Activated T-helper 1 cell treated with anti-CD3 and anti-CD28 coated beads, Interleukin-2, amount 50 U/mL, for 16 hours (primary cell): ENCODE measurements around the gene KIRREL3.

ENCODE experiments used
- DNase-seq, 2 donors: peaks; one replicate each; pipeline ENCODE4 v3.0.0-alpha.2; 2020; ENCODE audit warnings: low read depth in 1 of 2, low spot score in 1 of 2

The KIRREL3 gene

DNA sequence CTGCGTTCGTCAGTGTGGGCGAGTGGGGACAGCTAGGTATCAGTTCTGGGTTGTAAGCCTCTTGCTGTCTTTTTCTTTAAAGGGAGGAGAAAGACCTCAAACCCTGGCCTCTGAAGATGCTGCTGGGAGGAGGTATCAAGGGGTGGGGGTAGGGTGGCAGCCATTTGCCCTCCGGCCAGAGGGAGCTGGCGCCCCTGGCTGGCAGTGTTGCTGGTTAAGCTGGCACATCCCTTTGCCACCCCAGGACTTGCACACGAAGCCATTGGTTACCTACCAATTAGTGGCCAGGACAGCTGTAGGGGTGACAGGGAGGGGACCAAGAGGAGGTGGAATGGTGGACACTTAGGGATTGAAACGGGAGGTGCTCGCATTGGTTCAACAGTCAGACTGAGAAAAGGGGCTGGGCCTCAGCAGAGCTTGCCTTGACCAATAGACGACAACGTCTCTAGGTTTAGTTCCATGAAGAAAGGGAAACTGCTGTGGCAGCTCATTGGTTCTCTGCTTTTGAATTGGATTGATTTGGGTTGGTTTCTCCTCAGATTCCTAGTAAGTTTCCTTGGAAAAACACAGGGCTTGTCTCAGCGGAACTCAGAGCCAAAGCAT is 567.2 kb downstream of the KIRREL3 start:
- DNase-seq: no peak

DNA sequence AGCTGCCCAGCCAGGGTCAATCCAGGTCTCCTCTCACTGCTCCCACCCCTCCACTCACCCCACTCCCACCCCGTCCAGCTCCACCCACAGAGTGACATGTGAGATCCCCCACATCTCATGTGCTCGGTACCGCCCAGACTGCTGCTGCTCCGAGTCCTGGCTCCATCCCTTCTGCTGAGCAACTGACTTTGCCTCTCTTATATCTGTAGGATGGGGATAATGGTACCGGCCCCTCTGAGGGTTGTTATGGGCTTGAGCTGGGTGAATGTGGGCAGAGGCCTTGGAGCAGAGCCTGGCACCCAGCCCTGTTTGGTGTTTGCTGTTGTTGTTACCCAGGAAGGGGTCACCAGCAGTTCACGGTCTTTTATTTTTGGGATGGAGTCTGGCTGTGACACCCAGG is 568.0 kb downstream of the KIRREL3 start:
- DNase-seq: no peak

DNA sequence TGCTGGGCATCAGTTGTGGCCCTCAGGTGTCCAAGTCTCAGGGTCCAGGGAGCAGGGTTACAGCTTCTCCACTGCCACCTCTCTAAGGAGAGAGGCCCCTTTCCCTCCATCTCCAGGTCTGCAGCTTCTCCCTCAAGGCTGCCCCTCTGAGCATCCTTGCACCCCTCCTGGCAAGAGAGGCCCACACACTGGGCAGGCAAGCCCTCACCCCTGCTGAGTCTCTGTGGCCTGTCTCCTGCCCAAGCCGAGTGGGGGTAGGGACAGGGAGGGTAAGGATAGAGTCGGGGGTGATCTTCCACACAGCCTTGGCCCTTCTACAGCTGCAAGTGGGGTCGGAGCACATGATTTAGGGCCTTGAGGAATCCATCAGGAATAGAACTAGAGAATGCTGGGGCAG is 568.5 kb downstream of the KIRREL3 start:
- no peak for DNase-seq

- no peak for DNase-seq
Observed at GRCh38 chr11:126431401-126432064, 569.0 kb downstream of the KIRREL3 start.

GRCh38 chr11:126430581-126431335 is 569.8 kb downstream of the KIRREL3 start:
- no peak for DNase-seq

GRCh38 chr11:126426820-126427749 is 573.5 kb downstream of the KIRREL3 start:
- no peak for DNase-seq

DNA sequence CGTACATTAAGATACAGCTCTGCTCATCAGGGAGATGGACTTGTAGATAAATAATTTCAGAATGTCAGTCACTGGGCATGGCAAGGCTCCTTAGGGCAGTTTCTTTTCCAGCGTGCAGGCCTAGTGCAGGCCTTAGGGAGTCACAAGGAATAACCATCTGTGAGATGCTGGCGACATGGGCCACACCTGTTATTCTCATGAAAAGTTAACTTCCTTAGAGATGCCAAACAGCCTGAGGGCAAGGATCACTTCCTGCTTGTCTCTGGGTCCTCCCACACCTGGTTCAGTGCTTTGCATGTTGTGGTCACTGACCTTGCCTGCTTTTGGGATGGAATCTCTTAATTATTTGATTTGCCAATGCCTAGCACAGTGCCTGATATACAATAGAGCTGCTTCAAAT is 574.5 kb downstream of the KIRREL3 start:
- no peak for DNase-seq

GRCh38 chr11:126424471-126425039 is 576.0 kb downstream of the KIRREL3 start:
- no peak for DNase-seq

- DNase-seq: no peak
Observed at GRCh38 chr11:126423743-126424142, 576.8 kb downstream of the KIRREL3 start.

DNA sequence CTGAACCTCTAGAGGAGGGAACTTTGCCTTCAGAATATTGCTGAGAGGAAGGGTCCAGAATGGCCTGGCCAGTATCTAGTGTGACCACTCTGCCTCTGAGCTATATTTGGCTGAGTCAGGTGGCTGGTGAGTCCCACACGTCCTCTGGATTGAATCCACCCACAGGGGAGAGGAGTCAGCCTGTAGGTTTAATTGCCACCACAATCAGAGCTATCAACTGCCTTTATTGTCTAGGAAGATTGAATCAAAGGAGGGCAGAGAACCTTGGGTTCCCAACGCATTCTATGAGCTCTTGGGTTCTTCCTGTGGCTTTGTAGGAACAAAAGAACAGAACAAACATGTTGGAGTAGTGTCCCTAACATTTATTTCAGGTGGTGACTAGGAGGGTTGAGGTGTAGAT is 577.4 kb downstream of the KIRREL3 start:
- DNase-seq: no peak

DNA sequence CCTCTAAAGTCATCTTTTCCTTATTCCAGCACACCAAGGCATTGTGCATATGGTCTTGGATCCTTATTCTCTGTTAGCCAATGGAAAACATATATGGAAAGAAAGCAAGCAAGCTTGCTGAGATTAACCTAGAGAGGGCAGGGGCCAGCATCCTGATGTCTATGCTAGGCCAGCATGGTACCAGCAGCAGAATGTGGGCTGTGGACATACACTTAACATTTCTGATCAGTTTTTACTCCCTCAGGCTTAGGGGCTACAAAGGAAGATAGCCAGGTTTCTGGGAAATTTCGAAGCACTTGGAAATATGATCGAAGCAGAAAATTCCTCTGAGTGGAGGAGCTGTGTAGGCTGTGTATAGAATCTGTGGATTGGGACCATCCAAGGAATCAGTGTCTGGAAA is 578.1 kb downstream of the KIRREL3 start:
- DNase-seq: no peak

GRCh38 chr11:126421271-126421671 is 579.3 kb downstream of the KIRREL3 start:
- no peak for DNase-seq

DNA sequence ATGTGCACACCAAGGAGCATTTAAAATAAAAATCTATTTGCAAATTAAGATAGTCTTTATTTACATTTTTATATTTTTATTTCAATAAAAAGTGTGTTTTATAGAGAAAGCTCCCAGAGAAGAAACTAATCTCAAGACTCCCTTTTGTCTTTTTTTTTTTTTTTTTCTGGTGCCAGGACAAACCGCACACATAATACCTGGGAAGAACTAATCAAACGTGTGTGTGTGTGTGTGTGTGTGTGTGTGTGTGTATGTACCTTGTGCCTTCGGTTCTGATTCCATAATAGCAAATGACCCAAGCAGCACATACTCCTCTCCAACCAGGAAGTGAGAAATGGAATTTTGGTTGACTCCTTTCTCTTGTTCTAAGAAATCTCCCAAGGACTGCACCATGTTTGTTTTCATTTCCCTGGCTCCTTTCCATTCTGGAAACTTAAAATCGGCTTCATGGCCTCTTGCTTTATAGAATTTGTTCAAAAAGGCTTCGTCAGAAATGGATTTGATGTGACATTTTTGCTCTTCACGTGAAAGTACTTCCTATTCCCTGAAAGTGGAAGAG is 579.8 kb downstream of the KIRREL3 start:
- DNase-seq: no peak

GRCh38 chr11:126419801-126420697 is 580.5 kb downstream of the KIRREL3 start:
- DNase-seq: no peak

GRCh38 chr11:126418887-126419286 is 581.7 kb downstream of the KIRREL3 start:
- no peak for DNase-seq

DNA sequence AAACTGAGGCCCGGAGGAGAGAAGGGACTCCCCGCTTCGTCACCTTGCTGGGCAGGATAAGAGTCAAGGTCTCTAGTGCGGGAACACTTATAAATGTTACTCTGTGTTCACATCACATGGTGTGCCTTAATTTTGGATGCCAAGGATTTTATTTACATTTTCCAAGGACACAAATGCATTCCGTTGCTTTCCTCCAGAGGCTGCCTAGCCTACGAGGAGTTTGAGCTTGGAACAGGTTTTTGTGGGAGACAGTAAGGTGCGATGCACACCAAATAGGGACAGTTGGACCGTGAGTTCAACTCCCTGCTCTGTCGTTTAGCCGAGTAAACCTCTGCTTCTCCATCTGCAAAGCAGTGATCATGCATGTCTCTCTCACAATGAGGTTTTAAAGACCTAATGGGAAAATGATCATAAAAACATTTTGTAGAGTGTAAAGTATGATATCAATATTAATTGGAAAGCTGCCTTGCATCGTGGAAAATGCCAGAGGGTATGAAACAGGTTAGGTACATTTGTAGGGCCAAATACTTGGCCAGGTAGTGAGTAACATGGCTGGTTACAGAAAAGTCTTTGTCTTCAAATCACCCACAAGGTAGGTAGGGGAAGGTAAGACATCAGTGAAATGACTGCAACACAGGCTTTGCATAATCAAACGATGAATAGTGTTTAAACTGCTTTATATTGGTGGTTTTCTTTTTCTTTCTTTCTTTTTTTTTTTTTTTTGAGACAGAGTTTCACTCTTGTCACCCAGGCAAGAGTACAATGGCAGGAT is 583.3 kb downstream of the KIRREL3 start:
- no peak for DNase-seq

DNA sequence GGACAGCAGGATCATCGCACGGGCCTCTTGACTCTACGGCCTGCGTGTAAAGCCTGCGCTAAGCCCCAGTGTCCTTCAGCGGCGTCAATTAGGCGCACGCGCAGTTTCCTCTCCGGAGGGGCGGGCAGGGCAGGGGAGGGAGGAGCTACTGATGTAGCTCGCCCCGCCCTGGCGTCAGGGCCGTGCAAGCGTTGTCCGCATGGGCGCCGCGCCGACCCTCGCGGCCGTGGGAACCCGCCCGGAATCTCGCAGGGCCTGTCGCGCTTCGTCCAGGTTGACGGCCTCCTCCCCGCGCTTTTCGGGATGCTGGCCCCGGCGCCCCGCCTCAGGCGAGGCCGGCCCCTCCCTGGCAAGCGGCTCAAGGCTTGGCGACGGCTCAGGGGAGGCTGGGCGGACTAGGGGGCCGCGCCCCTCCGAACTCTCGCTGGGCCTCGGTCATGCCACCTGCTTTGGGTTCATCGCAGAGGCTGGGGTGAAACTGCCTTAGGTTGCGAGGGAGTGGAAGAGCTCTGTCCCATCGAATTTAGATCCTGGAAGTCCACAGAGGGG is 584.0 kb downstream of the KIRREL3 start:
- peak; percentile 34 to 49 for DNase-seq

DNA sequence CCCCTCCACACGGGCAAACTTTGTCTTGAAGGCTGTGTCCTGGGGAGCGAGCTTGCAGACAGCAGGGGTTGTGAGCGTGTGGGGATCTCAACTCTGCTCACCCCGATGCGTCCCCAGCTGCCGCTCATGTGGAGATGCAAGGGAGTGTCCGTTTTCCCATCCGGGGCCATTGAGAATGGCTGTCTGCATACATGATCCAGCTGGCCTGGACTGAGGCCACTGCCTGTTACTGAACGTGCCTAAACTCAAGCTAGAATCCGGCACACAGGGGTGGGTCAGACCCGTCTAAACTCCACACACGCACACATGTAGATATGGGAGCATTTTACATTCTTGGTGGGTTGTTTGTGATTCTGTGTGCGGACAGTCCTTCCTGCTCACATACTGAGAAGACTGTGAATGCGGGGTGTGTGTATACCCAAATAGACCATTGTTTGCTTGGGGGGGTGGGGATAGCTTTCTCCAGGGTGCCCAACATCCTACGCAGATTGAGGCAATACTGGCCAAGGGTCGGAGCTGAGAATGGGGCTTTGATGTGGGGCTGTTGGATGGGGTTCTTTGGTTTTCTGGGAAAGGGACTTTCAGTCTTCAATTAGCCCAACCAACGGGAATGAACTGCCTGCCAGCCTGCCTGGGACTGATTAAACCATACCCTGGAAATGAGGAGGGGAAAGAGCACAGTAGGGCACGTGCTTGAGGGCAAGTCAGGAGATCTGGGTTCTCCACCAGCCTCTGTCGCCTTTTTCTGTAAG is 584.7 kb downstream of the KIRREL3 start:
- no peak for DNase-seq
